IPS-NIHi7 (cell line): ENCODE data around the gene DEFB118.
"Not testable (repeated sequence)": the region's sequence is repeated elsewhere in the genome, so short reads cannot be mapped to it uniquely, and the experiment has no call there.

Experiments used
- DNase-seq: peaks from one replicate; pipeline ENCODE4 v3.0.0; 2012; ENCODE audit warnings: mixed read lengths; ENCODE audit errors: extremely low spot score

DEFB118 gene

GRCh38 chr20:31368301-31368700 lies at the start of gene DEFB118:
TSS of gene DEFB118 (plus strand) at chr20:31368601. CDS start at chr20:31368651, 50 bp downstream.
- DNase-seq = no peak

- DNase-seq = no peak
These were observed 45.9 kb upstream of the DEFB118 start for GRCh38 chr20:31322504-31322903.

GRCh38 chr20:31330893-31331292 lies 37.5 kb upstream of the DEFB118 start:
- DNase-seq = no peak

GRCh38 chr20:31341470-31341869 lies 26.9 kb upstream of the DEFB118 start:
- DNase-seq = no peak

- no peak for DNase-seq
These were observed 12.4 kb upstream of the DEFB118 start for GRCh38 chr20:31355981-31356380.

GRCh38 chr20:31363295-31363694 lies 5.1 kb upstream of the DEFB118 start:
- DNase-seq = no peak

GRCh38 chr20:31364272-31364671 lies 4.1 kb upstream of the DEFB118 start:
- DNase-seq = not testable (repeated sequence)

- DNase-seq = no peak
These were observed 5.9 kb downstream of the DEFB118 start for GRCh38 chr20:31374346-31374745.

GRCh38 chr20:31390490-31390889 lies 22.1 kb downstream of the DEFB118 start, which contains the start of gene DEFB119:
TSS of gene DEFB119 (minus strand) at chr20:31390590. CDS start at chr20:31390483, 107 bp downstream.
- DNase-seq = no peak

GRCh38 chr20:31392836-31393235 lies 24.4 kb downstream of the DEFB118 start:
- no peak for DNase-seq

GRCh38 chr20:31394900-31395299 lies 26.5 kb downstream of the DEFB118 start:
- DNase-seq = no peak

- DNase-seq = no peak
These were observed 35.5 kb downstream of the DEFB118 start for GRCh38 chr20:31403886-31404285.

GRCh38 chr20:31406115-31406514 lies 37.7 kb downstream of the DEFB118 start, which contains the start of gene DEFB121:
TSS of gene DEFB121 (minus strand) at chr20:31406215. CDS start at chr20:31406152, 63 bp downstream.
- no peak for DNase-seq

- DNase-seq = no peak
These were observed 41.6 kb downstream of the DEFB118 start for GRCh38 chr20:31410011-31410410.

GRCh38 chr20:31414381-31414780 lies 46.0 kb downstream of the DEFB118 start:
- DNase-seq = no peak

GRCh38 chr20:31415653-31416052 lies 47.3 kb downstream of the DEFB118 start:
- DNase-seq = no peak

GRCh38 chr20:31418307-31418706 lies 49.9 kb downstream of the DEFB118 start:
- DNase-seq = no peak
